Lower leg skin (tissue), 3 donors: Measurements from ENCODE around the gene ARHGEF6.

ENCODE experiments used
- CTCF ChIP-seq, 3 donors: fragments of 450-650 bp; IDR thresholded peaks; one replicate each; pipeline ENCODE4 v1.5.1; 2016; ENCODE audit warnings: antibody characterized with exemption in 3 of 3, mild to moderate bottlenecking in 3 of 3, moderate library complexity in 2 of 3
- POLR2A ChIP-seq, 2 donors: fragments of 450-650 bp; IDR thresholded peaks; one replicate each; pipeline ENCODE4 v1.6.1; 2016 to 2017; ENCODE audit warnings: antibody characterized with exemption in 2 of 2, mild to moderate bottlenecking in 1 of 2, moderate library complexity in 1 of 2

GRCh38 chrX:136625246-136625645, 155.5 kb downstream of the ARHGEF6 start:
- TF ChIP-seq CTCF (IDR thresholded peaks at IDR 0.05) (no peak), POLR2A (IDR thresholded peaks at IDR 0.05) (no peak)
